ENCODE results near the gene MTX1. TPM values are rescaled to one million over a fixed set of nuclear protein-coding genes. Genes with fewer than 3 reads are reported as not detected.

Gene MTX1
- total and polyA plus RNA-seq, 9 of the 15 experiments (the other 6 are each of a cell fraction or from before 2014, with no cell fraction given): 29.1 to 98.4 (median 66.9) TPM

DNA sequence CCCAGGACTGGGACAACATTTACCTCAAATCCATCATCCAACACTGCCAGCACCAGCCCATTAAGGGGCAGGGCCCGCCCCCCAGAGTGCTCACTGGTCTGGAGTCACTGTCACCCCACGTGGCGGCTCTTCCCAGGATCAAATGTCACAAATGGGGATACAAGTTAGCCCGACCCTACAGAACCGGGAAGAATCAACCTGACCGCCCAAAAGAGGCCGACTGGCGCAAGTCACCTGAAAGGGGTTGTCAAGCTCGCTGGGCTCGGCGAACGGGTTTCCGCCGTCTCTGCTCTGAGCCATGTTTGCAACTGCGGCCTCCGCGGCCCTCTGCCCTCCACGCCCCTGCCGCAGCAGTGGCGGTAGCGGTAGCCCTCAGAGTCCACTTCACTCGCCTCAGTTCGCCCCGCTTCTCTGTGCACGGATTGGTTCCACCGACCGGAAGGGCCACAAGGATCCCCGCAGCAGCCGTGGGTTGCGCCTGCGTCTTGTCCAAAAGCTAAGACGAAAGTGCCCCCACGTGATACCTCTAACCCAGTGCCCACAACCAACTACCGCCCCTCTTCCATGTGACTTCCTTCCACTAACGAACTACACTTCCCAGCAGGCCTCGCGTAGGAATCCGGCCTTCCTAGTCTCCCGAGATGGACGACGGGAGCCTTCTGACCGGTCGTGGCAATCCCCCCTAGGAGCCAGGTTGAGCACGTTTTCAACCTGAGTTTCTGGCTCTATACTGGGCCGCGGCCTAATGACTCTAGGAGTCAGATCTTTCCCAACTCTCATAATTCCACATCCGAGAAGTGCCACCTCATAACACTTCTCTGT, 53.6 kb downstream of the MTX1 start, which contains the start of gene SCAMP3 (continued):
- peak; percentile 93 for TF ChIP-seq NR2F6 (CRISPR knock-in tag; IDR thresholded peaks at IDR 0.05)
- TF ChIP-seq U2AF1 (optimal IDR thresholded peaks at IDR 0.05; ENCODE audit: low read depth, low read length): no peak
- TF ChIP-seq, protein P1, sequence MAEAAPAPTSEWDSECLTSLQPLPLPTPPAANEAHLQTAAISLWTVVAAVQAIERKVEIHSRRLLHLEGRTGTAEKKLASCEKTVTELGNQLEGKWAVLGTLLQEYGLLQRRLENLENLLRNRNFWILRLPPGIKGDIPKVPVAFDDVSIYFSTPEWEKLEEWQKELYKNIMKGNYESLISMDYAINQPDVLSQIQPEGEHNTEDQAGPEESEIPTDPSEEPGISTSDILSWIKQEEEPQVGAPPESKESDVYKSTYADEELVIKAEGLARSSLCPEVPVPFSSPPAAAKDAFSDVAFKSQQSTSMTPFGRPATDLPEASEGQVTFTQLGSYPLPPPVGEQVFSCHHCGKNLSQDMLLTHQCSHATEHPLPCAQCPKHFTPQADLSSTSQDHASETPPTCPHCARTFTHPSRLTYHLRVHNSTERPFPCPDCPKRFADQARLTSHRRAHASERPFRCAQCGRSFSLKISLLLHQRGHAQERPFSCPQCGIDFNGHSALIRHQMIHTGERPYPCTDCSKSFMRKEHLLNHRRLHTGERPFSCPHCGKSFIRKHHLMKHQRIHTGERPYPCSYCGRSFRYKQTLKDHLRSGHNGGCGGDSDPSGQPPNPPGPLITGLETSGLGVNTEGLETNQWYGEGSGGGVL (CRISPR knock-in tag; IDR thresholded peaks at IDR 0.05): no peak
- no peak for TF ChIP-seq ZNF766 (CRISPR knock-in tag; conservative IDR thresholded peaks at IDR 0.05)
- TF ChIP-seq, protein P2, sequence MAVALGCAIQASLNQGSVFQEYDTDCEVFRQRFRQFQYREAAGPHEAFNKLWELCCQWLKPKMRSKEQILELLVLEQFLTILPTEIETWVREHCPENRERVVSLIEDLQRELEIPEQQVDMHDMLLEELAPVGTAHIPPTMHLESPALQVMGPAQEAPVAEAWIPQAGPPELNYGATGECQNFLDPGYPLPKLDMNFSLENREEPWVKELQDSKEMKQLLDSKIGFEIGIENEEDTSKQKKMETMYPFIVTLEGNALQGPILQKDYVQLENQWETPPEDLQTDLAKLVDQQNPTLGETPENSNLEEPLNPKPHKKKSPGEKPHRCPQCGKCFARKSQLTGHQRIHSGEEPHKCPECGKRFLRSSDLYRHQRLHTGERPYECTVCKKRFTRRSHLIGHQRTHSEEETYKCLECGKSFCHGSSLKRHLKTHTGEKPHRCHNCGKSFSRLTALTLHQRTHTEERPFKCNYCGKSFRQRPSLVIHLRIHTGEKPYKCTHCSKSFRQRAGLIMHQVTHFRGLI (CRISPR knock-in tag; IDR thresholded peaks at IDR 0.05): no peak
- TF ChIP-seq STAT5A (IDR thresholded peaks at IDR 0.05; ENCODE audit: borderline replicate concordance, low read length): no peak; the same call in 1 of the 2 replicates
- TF ChIP-seq PRPF4 (IDR thresholded peaks at IDR 0.05; ENCODE audit: insufficient read depth, low read depth, low read length, poor library complexity, severe bottlenecking): no peak
- TF ChIP-seq, protein P3, sequence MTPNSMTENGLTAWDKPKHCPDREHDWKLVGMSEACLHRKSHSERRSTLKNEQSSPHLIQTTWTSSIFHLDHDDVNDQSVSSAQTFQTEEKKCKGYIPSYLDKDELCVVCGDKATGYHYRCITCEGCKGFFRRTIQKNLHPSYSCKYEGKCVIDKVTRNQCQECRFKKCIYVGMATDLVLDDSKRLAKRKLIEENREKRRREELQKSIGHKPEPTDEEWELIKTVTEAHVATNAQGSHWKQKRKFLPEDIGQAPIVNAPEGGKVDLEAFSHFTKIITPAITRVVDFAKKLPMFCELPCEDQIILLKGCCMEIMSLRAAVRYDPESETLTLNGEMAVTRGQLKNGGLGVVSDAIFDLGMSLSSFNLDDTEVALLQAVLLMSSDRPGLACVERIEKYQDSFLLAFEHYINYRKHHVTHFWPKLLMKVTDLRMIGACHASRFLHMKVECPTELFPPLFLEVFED (CRISPR knock-in tag; conservative IDR thresholded peaks at IDR 0.05): peak; percentile 94
- no peak for TF ChIP-seq ARHGAP35 (IDR thresholded peaks at IDR 0.05; ENCODE audit: partially characterized antibody)
- TF ChIP-seq SRSF3 (IDR thresholded peaks at IDR 0.05; ENCODE audit: insufficient read depth, low read length): no peak
- TF ChIP-seq SRSF1 (IDR thresholded peaks at IDR 0.05; ENCODE audit: low read depth, low read length): no peak
- TF ChIP-seq, protein P4, sequence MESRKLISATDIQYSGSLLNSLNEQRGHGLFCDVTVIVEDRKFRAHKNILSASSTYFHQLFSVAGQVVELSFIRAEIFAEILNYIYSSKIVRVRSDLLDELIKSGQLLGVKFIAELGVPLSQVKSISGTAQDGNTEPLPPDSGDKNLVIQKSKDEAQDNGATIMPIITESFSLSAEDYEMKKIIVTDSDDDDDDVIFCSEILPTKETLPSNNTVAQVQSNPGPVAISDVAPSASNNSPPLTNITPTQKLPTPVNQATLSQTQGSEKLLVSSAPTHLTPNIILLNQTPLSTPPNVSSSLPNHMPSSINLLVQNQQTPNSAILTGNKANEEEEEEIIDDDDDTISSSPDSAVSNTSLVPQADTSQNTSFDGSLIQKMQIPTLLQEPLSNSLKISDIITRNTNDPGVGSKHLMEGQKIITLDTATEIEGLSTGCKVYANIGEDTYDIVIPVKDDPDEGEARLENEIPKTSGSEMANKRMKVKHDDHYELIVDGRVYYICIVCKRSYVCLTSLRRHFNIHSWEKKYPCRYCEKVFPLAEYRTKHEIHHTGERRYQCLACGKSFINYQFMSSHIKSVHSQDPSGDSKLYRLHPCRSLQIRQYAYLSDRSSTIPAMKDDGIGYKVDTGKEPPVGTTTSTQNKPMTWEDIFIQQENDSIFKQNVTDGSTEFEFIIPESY (CRISPR knock-in tag; IDR thresholded peaks at IDR 0.05): no peak
- TF ChIP-seq CHD1 (IDR thresholded peaks at IDR 0.05; ENCODE audit: low read length): peak; percentile 61
- TF ChIP-seq YBX1 (IDR thresholded peaks at IDR 0.05): no peak
- TF ChIP-seq, protein P5, sequence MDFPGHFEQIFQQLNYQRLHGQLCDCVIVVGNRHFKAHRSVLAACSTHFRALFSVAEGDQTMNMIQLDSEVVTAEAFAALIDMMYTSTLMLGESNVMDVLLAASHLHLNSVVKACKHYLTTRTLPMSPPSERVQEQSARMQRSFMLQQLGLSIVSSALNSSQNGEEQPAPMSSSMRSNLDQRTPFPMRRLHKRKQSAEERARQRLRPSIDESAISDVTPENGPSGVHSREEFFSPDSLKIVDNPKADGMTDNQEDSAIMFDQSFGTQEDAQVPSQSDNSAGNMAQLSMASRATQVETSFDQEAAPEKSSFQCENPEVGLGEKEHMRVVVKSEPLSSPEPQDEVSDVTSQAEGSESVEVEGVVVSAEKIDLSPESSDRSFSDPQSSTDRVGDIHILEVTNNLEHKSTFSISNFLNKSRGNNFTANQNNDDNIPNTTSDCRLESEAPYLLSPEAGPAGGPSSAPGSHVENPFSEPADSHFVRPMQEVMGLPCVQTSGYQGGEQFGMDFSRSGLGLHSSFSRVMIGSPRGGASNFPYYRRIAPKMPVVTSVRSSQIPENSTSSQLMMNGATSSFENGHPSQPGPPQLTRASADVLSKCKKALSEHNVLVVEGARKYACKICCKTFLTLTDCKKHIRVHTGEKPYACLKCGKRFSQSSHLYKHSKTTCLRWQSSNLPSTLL (IDR thresholded peaks at IDR 0.05): no peak
- peak; percentile 81 to 84 for TF ChIP-seq FOXK2 (conservative IDR thresholded peaks at IDR 0.05 in 1 of 2, IDR thresholded peaks at IDR 0.05 in 1 of 2; ENCODE audit: low read depth in 2 of 2)
- TF ChIP-seq KAT7 (CRISPR knock-in tag; IDR thresholded peaks at IDR 0.05; ENCODE audit: borderline replicate concordance): peak; percentile 91; the same call in 1 of the 2 replicates

Measured in K562 (cell line).